Stimulated activated CD4-positive, alpha-beta T cell treated with anti-CD3 and anti-CD28 coated beads, Interleukin-1b, Interleukin-23, amount 100 ng/mL, for 1 hour (primary cell): ENCODE data around the gene TBC1D22A.

ENCODE experiments used
- DNase-seq, 2 donors: peaks; one replicate each; pipeline ENCODE4 v3.0.0-alpha.2; 2020; ENCODE audit warnings: low read depth in 2 of 2

Gene TBC1D22A

GRCh38 chr22:46934172-46934745, 171.8 kb downstream of the TBC1D22A start:
- DNase-seq = no peak

GRCh38 chr22:46934746-46935491, 172.5 kb downstream of the TBC1D22A start:
- no peak for DNase-seq

GRCh38 chr22:46935506-46936377, 173.3 kb downstream of the TBC1D22A start:
- no peak for DNase-seq

- no peak for DNase-seq
These were observed 174.0 kb downstream of the TBC1D22A start for GRCh38 chr22:46936378-46936903.

GRCh38 chr22:46937185-46937584, 174.7 kb downstream of the TBC1D22A start:
- DNase-seq = no peak

GRCh38 chr22:46937939-46938338, 175.5 kb downstream of the TBC1D22A start:
- no peak for DNase-seq

GRCh38 chr22:46941968-46942798, 179.7 kb downstream of the TBC1D22A start:
- DNase-seq = no peak

GRCh38 chr22:46942799-46943785, 180.6 kb downstream of the TBC1D22A start:
- DNase-seq = no peak

- DNase-seq = no peak
These were observed 183.0 kb downstream of the TBC1D22A start for GRCh38 chr22:46945481-46945880.

GRCh38 chr22:46946383-46946962, 184.0 kb downstream of the TBC1D22A start:
- no peak for DNase-seq

GRCh38 chr22:46947516-46948257, 185.2 kb downstream of the TBC1D22A start:
- no peak for DNase-seq

GRCh38 chr22:46948411-46949144, 186.1 kb downstream of the TBC1D22A start:
- DNase-seq = no peak

GRCh38 chr22:46951350-46951749, 188.9 kb downstream of the TBC1D22A start:
- DNase-seq = no peak

GRCh38 chr22:46951973-46952372, 189.5 kb downstream of the TBC1D22A start:
- DNase-seq = no peak

- no peak for DNase-seq
These were observed 191.7 kb downstream of the TBC1D22A start for GRCh38 chr22:46953968-46954765.

GRCh38 chr22:46954781-46955180, 192.3 kb downstream of the TBC1D22A start:
- no peak for DNase-seq

- DNase-seq = no peak
These were observed 194.2 kb downstream of the TBC1D22A start for GRCh38 chr22:46956498-46957215.
